ENCODE results near the gene LCAT. TPM values are rescaled to one million over a fixed set of nuclear protein-coding genes. Genes with fewer than 3 reads are reported as not detected.

Gene LCAT, protein sequence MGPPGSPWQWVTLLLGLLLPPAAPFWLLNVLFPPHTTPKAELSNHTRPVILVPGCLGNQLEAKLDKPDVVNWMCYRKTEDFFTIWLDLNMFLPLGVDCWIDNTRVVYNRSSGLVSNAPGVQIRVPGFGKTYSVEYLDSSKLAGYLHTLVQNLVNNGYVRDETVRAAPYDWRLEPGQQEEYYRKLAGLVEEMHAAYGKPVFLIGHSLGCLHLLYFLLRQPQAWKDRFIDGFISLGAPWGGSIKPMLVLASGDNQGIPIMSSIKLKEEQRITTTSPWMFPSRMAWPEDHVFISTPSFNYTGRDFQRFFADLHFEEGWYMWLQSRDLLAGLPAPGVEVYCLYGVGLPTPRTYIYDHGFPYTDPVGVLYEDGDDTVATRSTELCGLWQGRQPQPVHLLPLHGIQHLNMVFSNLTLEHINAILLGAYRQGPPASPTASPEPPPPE
- 5.5 and 7.2 TPM in 2 replicates for total RNA-seq (2014; rRNA removed; shearing (Covaris generic))

DNA sequence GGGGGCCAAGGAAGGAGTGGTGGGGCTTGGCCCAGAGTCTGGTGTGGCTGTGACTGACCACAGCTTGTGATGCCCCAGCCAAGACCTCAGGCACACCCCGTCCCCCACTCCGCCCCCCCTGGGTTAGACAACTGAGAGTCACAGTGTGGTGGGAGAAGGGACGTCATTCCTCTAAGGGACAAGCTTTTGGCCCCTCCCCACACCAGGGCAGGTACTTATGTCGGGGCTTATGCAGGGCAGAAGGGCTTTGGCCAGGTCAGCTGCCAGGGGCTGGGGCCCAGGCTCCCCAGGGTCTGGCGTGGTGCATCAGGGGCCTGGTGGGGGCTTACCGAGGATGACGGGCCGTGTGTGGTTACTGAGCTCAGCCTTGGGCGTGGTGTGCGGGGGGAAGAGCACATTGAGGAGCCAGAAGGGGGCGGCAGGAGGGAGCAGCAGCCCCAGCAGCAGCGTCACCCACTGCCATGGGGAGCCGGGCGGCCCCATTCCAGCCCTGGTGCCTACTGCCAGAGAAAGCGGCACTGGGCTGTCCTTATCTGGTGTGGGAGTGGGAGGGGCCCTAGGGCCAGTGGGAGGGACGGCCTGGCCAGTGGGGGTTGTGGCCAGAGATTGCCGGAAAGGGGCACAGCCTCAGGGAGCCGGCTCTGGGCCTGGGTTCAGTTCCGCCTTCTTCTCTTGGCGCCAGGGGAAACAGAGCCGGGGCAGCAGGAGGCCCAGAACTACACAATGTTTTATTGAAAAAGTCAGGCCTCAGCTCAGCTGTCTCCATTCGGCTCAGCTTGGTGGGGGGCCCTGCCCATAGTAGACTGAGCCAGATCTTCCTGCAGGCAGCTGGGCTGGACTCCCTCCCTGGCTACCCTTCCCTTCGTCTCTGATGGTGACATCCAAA, at the start of gene LCAT:
LCAT (minus strand) TSS at position 502 of the 886 bp plus-strand sequence; CDS start at position 483, 19 bp downstream.
- no peaks in the 10 kb centered on the region for H3K9me3 ChIP-seq (replicated peaks)
- peaks cover 98% of the 10 kb centered on the region for H3K36me3 ChIP-seq
- H3K4me3 ChIP-seq = no peak within 1 kb of the TSS
- H3K27ac ChIP-seq = no peak within 1 kb of the TSS
- no peaks in the 10 kb centered on the region for H3K27me3 ChIP-seq (replicated peaks)
- no peaks in the 10 kb centered on the region for H3K4me1 ChIP-seq (replicated peaks)
- DNase-seq (ENCODE audit: low read depth in 1 of 2, low spot score in 2 of 2) = no peak

DNA sequence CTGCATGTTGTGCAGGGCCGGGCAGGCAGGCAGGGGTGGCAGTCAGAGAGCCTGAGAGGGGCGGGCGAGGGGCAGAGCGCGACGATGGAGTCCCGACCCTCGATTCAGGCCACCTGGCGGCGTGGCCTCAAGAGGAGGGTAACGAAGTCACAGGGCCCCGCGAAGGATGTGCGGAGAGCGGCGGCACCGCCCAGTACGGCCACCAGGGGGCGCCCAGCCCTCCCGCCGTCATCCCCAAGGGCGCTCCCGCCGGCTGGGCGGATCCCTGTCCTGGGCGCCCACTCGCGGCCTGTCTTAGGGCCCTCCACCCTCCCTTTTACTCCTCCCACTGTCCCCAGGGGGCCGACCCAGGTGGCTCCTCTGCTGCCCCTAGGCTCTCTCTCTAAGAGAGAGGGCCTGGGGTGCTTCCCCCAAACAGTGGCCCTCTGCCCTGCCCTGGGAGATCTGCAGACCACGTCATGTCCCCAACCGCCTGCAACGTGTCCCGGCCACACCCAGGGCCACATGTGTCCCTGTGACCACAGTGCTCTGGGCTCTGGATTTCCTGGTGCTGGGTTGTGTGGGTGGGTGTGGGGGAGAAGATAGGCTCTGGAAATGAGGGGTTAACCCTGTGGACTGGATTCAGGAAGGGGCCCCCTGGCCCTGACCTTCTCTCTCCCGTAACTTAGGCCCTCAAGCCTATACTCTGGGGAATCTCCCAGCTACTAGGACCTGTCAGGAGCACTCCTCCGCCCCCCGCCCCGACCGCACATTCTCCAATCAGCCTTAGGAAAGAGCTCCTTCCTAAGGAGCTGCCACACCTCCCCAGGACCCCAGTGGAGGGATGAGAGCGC, 49.5 kb upstream of the LCAT start:
- H3K27ac ChIP-seq = no peak overlapping the region
- H3K9me3 ChIP-seq (replicated peaks) = no peaks in the 10 kb centered on the region
- peak; percentile 79 to 80 for DNase-seq (ENCODE audit: low read depth in 1 of 2, low spot score in 2 of 2)
- H3K4me3 ChIP-seq = no peak overlapping the region
- H3K4me1 ChIP-seq (replicated peaks) = peaks cover 8% of the 10 kb centered on the region
- no peaks in the 10 kb centered on the region for H3K36me3 ChIP-seq
- H3K27me3 ChIP-seq (replicated peaks) = no peaks in the 10 kb centered on the region

DNA sequence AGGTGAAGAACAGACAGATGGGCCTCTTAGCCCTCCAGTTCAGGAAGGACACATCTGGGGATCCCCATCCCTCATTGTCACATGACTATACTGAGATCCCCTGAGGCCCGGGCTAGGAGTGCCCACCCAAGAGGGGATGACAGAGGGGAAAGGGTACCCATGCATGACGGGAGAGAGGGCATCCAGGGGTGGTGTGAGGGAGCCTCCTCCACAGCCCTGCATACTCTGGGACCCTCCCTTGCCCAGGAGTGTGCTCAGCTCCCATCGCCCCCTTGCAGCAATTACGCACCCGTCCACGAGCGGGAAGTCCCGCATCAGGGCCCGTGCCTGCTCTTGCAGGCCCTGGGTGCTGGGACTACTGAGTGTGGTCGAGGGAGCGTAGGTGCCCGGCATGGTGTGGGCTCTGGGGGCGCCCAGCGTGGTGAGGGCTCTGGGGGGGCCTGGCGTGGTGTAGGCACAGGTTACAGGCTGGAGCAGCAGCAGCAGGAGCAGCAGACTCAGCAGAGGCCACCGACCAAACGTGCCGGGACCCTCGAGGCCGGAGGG, 48.8 kb upstream of the LCAT start:
- no peak overlapping the region for H3K27ac ChIP-seq
- H3K27me3 ChIP-seq (replicated peaks) = no peaks in the 10 kb centered on the region
- no peaks in the 10 kb centered on the region for H3K9me3 ChIP-seq (replicated peaks)
- peaks cover 8% of the 10 kb centered on the region for H3K4me1 ChIP-seq (replicated peaks)
- H3K4me3 ChIP-seq = no peak overlapping the region
- no peaks in the 10 kb centered on the region for H3K36me3 ChIP-seq
- no peak for DNase-seq (ENCODE audit: low read depth in 1 of 2, low spot score in 2 of 2)

DNA sequence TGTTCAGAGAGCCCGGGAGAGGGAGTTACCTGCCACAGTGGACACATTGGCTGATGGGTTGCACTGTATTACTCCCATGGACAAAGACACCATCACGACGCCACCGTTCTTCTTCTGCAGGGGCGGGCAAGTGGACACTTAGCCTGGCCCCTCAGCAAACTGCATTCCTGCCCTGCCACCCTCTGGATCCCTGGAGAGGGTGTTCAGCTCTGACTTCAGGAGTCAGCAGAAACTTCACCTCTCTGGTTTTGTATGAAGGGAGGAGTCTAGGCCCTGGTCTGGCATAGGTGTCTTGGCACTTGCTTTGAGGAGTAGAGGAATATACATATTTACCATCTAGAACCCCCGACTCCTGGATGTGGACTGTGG, 46.1 kb upstream of the LCAT start:
- H3K9me3 ChIP-seq (replicated peaks) = no peaks in the 10 kb centered on the region
- H3K4me3 ChIP-seq = no peak overlapping the region
- H3K36me3 ChIP-seq = no peaks in the 10 kb centered on the region
- H3K27ac ChIP-seq = no peak overlapping the region
- DNase-seq (ENCODE audit: low read depth in 1 of 2, low spot score in 2 of 2) = no peak
- peaks cover 8% of the 10 kb centered on the region for H3K4me1 ChIP-seq (replicated peaks)
- no peaks in the 10 kb centered on the region for H3K27me3 ChIP-seq (replicated peaks)

DNA sequence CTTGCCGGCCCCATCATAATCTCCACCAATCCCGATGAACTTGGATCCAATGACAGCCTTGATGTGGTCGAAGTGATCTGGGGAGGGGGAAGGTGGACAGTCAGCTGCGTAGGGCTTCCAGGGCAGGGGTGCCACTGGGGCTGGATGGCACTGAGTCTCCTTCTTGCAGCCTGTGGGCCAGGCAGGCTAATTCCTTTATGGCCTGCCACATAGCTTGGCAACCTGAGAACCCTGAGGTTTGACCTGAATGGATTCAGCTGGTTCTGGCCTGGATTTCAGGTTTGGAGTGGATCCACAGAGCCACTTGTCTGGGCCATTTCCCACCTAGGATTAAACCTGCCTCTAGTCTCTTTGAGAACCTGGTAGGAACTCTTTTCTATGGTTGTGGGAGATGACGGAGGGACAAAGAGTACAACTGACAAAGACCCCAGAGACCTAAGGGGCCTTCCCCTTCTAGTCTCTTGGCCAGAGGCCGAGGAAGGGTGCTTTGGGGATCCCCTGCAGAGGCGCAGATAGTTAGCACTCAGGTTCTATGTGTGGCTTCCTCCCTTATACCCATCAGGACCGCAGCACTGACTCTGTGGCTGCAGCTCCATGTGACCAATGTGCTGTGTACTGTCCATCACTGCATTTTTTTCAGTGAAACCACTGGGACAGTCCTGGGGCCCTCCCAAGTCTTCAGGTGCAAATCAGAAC, 45.5 kb upstream of the LCAT start:
- Histone ChIP-seq H3K4me1 (replicated peaks) (peaks cover 8% of the 10 kb centered on the region), H3K27ac (no peak overlapping the region), H3K9me3 (replicated peaks) (no peaks in the 10 kb centered on the region), H3K36me3 (no peaks in the 10 kb centered on the region), H3K4me3 (no peak overlapping the region), H3K27me3 (replicated peaks) (no peaks in the 10 kb centered on the region)
- DNase-seq (ENCODE audit: low read depth in 1 of 2, low spot score in 2 of 2) = no peak

DNA sequence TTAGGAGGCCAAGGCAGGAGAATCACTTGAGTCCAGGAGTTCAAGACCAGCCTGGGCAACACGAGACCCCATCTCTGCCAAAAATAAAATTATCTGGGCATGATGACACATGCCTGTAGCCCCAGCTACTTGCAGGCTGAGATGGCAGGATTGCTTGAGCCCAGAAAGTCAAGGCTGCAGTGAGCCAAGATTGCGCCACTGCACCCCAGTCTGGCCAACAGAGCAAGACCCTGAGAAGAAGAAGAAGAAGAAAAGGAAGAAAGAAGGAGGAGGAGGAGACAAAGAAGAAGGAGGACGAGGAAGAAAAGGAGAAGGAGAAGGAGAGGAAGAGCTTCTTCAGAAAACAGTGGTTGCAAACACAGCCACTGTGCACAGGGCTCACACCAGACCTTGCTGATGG, 44.8 kb upstream of the LCAT start:
- no peaks in the 10 kb centered on the region for H3K9me3 ChIP-seq (replicated peaks)
- H3K27me3 ChIP-seq (replicated peaks) = no peaks in the 10 kb centered on the region
- no peak overlapping the region for H3K4me3 ChIP-seq
- H3K27ac ChIP-seq = no peak overlapping the region
- DNase-seq (ENCODE audit: low read depth in 1 of 2, low spot score in 2 of 2) = no peak
- H3K4me1 ChIP-seq (replicated peaks) = peaks cover 11% of the 10 kb centered on the region
- no peaks in the 10 kb centered on the region for H3K36me3 ChIP-seq

DNA sequence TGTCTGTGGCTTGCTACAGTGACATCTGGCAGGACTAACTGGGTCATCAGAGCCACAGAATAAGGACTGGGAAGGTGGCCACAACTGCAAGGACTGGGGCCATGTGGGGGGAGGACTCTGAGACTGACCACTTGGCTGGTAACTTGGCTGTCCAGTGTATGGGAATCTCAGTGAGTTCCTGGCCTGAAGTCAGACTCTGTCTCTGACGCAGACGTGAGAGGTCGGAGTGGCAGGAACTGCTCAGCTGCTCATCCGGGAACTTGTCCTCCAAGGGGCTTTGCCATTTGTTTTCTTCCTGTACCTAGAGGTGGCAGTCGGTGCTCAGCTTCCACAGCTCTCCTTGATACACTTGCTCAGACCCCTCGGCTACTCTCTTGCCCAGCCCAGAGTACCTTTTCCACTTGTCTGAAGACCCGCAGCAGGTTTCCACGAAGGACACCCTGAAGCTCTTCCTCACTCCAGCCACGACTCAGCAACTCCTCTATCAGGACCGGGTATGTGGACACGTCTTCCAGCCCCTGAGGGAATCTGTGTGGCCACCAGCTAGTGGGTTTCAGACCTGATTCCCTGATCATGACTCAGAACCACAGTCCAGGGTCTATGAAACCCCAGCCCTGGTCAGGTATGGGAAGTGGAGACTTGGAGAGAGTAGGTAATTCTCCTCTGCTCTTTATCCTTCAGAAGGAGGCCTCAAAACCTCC, 43.7 kb upstream of the LCAT start:
- no peak for DNase-seq (ENCODE audit: low read depth in 1 of 2, low spot score in 2 of 2)
- no peak overlapping the region for H3K27ac ChIP-seq
- peaks cover 5% of the 10 kb centered on the region for H3K4me1 ChIP-seq (replicated peaks)
- H3K4me3 ChIP-seq = no peak overlapping the region
- H3K9me3 ChIP-seq (replicated peaks) = no peaks in the 10 kb centered on the region
- H3K36me3 ChIP-seq = no peaks in the 10 kb centered on the region
- no peaks in the 10 kb centered on the region for H3K27me3 ChIP-seq (replicated peaks)

DNA sequence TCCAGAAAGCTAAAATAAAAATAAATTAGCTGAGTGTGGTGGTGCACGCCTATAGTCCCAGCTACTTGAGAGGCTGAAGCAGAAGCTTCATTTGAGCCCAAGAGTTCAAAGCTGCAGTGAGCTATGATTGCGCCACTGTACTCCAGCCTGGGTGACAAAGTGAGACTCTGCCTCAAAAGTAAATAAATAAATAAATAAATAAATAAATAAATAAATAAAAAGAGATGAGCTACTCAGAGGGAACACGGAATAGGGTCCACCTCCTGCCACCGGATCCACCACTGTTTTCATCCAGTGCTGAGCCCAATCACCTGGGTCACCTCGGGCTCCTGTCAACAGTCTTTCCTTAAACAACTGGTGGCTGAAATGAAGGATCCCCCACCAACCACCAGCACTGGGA, 43.0 kb upstream of the LCAT start:
- H3K27me3 ChIP-seq (replicated peaks) = no peaks in the 10 kb centered on the region
- H3K4me3 ChIP-seq = no peak overlapping the region
- no peak for DNase-seq (ENCODE audit: low read depth in 1 of 2, low spot score in 2 of 2)
- no peak overlapping the region for H3K27ac ChIP-seq
- no peaks in the 10 kb centered on the region for H3K36me3 ChIP-seq
- H3K9me3 ChIP-seq (replicated peaks) = no peaks in the 10 kb centered on the region
- H3K4me1 ChIP-seq (replicated peaks) = peaks cover 5% of the 10 kb centered on the region

DNA sequence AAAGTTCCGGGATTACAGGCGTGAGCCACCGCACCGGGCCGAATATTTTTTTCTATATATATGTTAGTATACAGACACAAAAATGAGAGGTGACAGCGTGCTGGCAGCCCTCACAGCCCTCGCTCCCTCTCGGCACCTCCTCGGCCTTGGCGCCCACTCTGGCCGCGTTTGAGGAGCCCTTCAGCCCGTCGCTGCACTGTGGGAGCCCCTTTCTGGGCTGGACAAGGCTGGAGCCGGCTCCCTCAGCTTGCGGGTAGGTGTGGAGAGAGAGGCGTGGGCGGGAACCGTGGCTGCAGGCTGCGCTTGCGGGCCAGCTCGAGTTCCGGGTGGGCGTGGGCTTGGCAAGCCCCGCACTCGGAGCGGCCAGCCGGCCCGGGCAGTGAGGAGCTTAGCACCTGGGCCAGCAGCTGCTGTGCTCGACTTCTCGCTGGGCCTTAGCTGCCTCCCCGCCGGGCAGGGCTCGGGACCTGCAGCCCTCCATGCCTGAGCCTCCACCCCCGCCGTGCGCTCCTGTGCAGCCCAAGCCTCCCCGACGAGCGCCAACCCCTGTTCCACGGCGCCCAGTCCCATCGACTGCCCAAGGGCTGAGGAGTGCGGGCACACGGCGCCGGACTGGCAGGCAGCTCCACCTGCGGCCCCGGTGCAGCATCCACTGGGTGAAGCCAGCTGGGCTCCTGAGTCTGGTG, 38.2 kb upstream of the LCAT start:
- DNase-seq (ENCODE audit: low read depth in 1 of 2, low spot score in 2 of 2) = no peak
- Histone ChIP-seq H3K36me3 (no peaks in the 10 kb centered on the region), H3K27me3 (replicated peaks) (no peaks in the 10 kb centered on the region), H3K4me3 (no peak overlapping the region), H3K27ac (no peak overlapping the region), H3K9me3 (replicated peaks) (no peaks in the 10 kb centered on the region; the same call in 1 of the 2 replicates), H3K4me1 (replicated peaks) (peaks cover 5% of the 10 kb centered on the region)

DNA sequence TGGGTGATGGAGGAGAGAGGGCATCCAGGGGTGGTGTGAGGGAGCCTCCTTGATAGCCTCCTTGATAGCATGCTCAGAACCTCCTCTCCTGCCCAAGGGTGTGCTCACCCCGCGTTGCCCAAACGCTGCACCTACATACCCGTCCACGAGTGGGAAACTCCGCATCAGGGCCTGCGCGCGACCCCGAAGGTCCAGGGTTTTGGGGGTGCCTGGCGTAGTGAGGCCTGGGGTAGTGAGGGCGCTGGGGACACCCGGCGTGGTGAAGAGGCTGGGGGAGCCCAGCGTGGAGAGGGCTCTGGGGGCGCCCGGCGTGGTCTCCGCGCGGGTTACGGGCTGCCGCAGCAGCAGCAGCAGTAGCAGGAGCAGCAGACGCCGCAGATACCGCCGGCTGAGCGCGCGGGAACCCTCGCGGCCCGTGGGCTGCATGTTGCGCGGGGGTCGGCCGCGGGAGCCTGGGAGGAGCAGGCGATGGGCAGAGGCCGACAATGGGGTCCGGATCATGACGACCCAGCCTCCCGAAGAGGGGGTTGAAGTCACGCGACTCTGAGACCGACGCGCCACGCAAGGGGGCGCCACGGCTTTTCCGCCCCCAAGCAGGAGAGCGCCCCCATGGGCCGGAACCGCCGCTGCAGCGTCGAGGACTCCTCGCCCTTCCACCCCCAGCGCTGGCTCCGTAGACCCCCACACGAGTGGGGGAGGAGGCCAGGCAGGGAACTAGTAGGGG, 36.2 kb upstream of the LCAT start, which contains the start of gene DPEP3:
DPEP3 (minus strand) TSS at position 545 of the 724 bp plus-strand sequence; CDS start at position 426, 119 bp downstream.
- Histone ChIP-seq H3K4me1 (replicated peaks) (peaks cover 5% of the 10 kb centered on the region), H3K4me3 (no peak within 1 kb of the TSS), H3K36me3 (no peaks in the 10 kb centered on the region), H3K9me3 (replicated peaks) (no peaks in the 10 kb centered on the region; the same call in 1 of the 2 replicates), H3K27ac (no peak within 1 kb of the TSS), H3K27me3 (replicated peaks) (no peaks in the 10 kb centered on the region)
- no peak for DNase-seq (ENCODE audit: low read depth in 1 of 2, low spot score in 2 of 2)

DNA sequence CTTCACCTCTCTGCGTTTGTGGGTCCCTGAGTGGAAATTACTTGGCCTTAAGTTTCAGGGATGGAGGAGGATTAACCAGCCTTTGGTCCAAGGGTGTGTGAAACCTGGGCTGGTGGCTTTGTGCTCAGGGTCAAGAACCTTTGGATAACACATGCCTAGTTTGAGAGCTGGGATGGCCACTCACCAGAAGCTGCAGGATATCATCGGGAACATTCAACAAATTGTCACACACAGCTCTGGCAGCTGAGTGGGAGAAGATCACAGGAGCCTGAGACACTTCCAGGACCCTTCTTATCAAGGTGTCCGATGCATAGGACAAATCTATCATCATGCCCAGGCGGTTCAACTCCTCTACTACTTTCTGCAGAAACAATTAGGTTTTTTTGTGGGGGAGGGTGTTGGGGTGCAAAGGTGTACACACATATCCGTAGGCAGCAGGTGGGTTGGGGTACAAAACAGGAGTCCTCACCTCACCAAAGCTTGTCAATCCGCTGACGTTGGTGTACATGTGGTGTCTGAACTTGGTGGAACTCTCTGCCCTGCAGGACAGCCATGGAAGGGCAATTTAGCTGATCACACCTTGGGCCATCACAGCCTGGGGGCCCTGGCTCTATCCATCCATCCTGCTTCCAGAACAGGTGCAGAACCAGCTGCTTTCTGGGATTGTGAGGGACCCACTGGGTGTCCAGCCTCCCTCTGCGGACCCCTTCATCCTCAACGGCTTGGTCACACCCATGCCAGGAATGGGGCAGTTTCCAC, 33.7 kb upstream of the LCAT start:
- no peaks in the 10 kb centered on the region for H3K27me3 ChIP-seq (replicated peaks)
- DNase-seq (ENCODE audit: low read depth in 1 of 2, low spot score in 2 of 2) = no peak
- no peak overlapping the region for H3K27ac ChIP-seq
- no peaks in the 10 kb centered on the region for H3K4me1 ChIP-seq (replicated peaks)
- H3K36me3 ChIP-seq = no peaks in the 10 kb centered on the region
- no peaks in the 10 kb centered on the region; the same call in 1 of the 2 replicates for H3K9me3 ChIP-seq (replicated peaks)
- H3K4me3 ChIP-seq = no peak overlapping the region

Data from SJSA1 (cell line).